Breast epithelium (tissue), 4 donors: ENCODE measurements around the gene PDE1C. TPM values are rescaled to one million over a fixed set of nuclear protein-coding genes. Genes with fewer than 3 reads are reported as not detected.

Experiments
- DNase-seq, 2 donors: peaks; one replicate each; pipeline ENCODE4 v3.0.0-alpha.2; 2019; ENCODE audit warnings: low spot score in 2 of 2
- H3K27ac ChIP-seq, 2 donors: fragments of 200-600 bp; sonication (generic) in 1 of 2; one replicate each; pipeline ENCODE4 v1.5.1; 2016 to 2019; ENCODE audit warnings: mild to moderate bottlenecking in 1 of 2
- H3K27me3 ChIP-seq, 2 donors: fragments of 200-600 bp; sonication (generic) in 1 of 2; one replicate each; pipeline versions ENCODE4 v1.5.1 to v1.6.0; 2017 to 2019; ENCODE audit warnings: control low read depth in 1 of 2, mild to moderate bottlenecking in 1 of 2
- H3K36me3 ChIP-seq: fragments of 200-600 bp; one replicate; pipeline ENCODE4 v1.5.1; 2019
- H3K4me1 ChIP-seq, 2 donors: fragments of 200-600 bp; sonication (generic); one replicate each; pipeline ENCODE4 v1.5.1; 2016 to 2019; ENCODE audit warnings: control low read depth in 1 of 2
- H3K4me3 ChIP-seq, 3 donors: fragments of 200-600 bp; sonication (generic); 1 replicate in 2 of 3; 2 replicates in 1 of 3; pipeline ENCODE4 v1.5.1; 2016 to 2019; ENCODE audit warnings: mild to moderate bottlenecking in 3 of 3, moderate library complexity in 2 of 3
- H3K9me3 ChIP-seq, 2 donors: fragments of 200-600 bp; sonication (generic) in 1 of 2; one replicate each; pipeline ENCODE4 v1.5.1; 2016 to 2019; ENCODE audit warnings: control low read depth in 1 of 2
- POLR2A ChIP-seq: fragments of 450-650 bp; IDR thresholded peaks from one replicate; pipeline ENCODE4 v1.6.1; 2016; ENCODE audit warnings: antibody characterized with exemption, mild to moderate bottlenecking, moderate library complexity
- POLR2AphosphoS5 ChIP-seq, 3 donors: sonication (generic); formaldehyde crosslinking; IDR thresholded peaks; one replicate each; pipeline ENCODE4 v1.6.1; 2017; ENCODE audit warnings: antibody characterized with exemption in 3 of 3
- intact Hi-C: fragments of 100-400 bp; cut with DNase I; formaldehyde crosslinking; loops from one replicate; pipeline ENCODE4 v1.15.1; 2023; ENCODE audit warnings: low total_unique reads
- total RNA-seq, 3 donors: library from RNA; depleted of rRNA; stranded (reverse); fragments of >200 nt; gene quantifications; one replicate each; pipeline ENCODE4 v1.1.0, GENCODE V29; 2016
- TF ChIP-seq, protein P1 (sequence below), 3 donors: fragments of 450-650 bp; IDR thresholded peaks; one replicate each; pipeline ENCODE4 v1.5.1; 2016 to 2017; ENCODE audit warnings: antibody characterized with exemption in 3 of 3, mild to moderate bottlenecking in 3 of 3, moderate library complexity in 3 of 3

PDE1C gene
- total RNA-seq, 3 donors from 2014 or later = 3.2 to 30.1 (median 18.7) TPM

DNA sequence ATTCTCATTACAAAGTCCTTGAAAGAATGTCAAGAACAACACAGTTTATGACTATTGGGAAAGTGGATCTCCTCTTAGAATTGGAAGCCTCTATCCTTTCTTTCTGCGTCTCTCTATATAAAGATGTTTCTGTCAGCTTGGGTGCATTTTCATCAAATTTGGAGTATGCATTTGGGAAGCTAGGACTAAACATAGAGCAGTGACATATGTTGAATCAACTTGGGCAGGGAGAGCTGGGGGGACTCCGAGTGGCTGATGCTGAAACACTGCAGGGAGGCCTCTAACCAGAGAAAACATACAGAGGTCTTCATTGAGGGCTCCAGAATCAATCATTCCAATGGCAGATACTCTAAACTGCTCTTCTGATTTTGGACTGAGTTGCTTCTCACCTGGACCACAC lies 147.4 kb downstream of the PDE1C start:
- Histone ChIP-seq H3K4me1 (no peaks in the 10 kb centered on the region), H3K36me3 (no peaks in the 10 kb centered on the region)

DNA sequence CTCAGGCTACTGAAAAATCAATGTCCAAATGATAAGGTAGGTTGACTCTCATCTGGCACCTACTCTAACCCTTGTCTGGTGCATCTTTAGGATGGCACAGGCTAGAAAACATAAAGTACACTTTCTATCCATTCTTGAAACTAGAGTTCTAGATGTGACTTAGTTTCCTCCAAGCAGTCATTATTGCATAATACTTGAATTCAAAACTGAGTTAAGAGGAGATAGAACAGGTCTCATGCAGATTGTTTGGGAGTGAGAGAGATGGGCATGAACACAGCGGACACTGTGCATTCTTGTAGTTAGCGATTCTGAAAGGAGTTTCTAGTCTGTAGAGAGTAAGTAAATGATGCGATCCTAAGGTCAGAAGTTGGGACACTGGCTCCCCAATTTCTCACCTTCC lies 149.2 kb downstream of the PDE1C start:
- no peak for TF ChIP-seq POLR2AphosphoS5 (IDR thresholded peaks at IDR 0.05)
- TF ChIP-seq, protein P1, sequence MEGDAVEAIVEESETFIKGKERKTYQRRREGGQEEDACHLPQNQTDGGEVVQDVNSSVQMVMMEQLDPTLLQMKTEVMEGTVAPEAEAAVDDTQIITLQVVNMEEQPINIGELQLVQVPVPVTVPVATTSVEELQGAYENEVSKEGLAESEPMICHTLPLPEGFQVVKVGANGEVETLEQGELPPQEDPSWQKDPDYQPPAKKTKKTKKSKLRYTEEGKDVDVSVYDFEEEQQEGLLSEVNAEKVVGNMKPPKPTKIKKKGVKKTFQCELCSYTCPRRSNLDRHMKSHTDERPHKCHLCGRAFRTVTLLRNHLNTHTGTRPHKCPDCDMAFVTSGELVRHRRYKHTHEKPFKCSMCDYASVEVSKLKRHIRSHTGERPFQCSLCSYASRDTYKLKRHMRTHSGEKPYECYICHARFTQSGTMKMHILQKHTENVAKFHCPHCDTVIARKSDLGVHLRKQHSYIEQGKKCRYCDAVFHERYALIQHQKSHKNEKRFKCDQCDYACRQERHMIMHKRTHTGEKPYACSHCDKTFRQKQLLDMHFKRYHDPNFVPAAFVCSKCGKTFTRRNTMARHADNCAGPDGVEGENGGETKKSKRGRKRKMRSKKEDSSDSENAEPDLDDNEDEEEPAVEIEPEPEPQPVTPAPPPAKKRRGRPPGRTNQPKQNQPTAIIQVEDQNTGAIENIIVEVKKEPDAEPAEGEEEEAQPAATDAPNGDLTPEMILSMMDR (IDR thresholded peaks at IDR 0.05) = no peak
- Histone ChIP-seq H3K27me3 (no peaks in the 10 kb centered on the region), H3K4me1 (no peaks in the 10 kb centered on the region), H3K9me3 (no peaks in the 10 kb centered on the region), H3K36me3 (no peaks in the 10 kb centered on the region), H3K4me3 (no peak overlapping the region), H3K27ac (no peak overlapping the region)
- DNase-seq = no peak
- intact Hi-C loops = no loop called here

More for the DNA sequence above, 147.4 kb downstream of the PDE1C start:
- Histone ChIP-seq H3K27me3 (no peaks in the 10 kb centered on the region), H3K4me3 (no peak overlapping the region), H3K9me3 (no peaks in the 10 kb centered on the region), H3K27ac (no peak overlapping the region)
- no peak for TF ChIP-seq POLR2A
- TF ChIP-seq POLR2AphosphoS5 (IDR thresholded peaks at IDR 0.05) = no peak
- TF ChIP-seq, protein P1 (IDR thresholded peaks at IDR 0.05) = no peak
- intact Hi-C loops = no loop called here
- DNase-seq = no peak

DNA sequence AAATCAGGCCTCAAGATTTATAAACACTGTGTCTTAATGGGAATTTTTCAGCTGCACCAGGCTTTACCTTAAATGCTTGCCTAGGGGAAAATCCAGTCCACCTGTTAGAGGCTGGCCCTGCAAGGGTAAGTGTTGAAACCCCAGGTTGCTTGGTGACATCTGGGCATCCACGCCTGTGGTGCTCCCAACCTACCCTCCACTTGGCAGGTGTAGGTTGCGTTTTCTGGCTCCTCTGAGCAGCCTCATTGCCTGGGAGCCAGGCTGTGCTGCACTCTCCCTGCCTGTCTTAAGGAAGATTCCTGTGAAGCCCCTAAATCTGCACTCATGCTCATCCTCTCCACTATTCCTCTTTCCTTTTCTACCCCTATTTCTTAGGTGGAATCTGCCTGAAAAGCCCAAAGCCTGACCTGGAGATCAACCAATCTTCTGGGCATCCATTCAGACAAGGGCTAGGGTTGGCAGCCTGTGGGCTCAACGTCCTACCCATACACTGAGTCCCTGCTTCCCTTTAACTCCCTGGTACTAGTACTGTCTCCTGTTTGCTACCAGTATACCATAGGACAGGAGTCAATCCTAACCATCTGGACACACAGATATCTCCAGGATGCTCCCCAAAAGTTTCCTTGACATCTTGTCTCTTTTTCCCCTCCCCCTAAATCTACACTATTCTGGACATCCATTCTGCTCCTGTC lies 150.4 kb downstream of the PDE1C start:
- no peak for DNase-seq
- no peaks in the 10 kb centered on the region for H3K27me3 ChIP-seq
- no peak overlapping the region for H3K4me3 ChIP-seq
- intact Hi-C loops = no loop called here
- no peaks in the 10 kb centered on the region for H3K36me3 ChIP-seq
- TF ChIP-seq POLR2A (no peak), POLR2AphosphoS5 (IDR thresholded peaks at IDR 0.05) (no peak)
- TF ChIP-seq, protein P1 (IDR thresholded peaks at IDR 0.05) = no peak
- H3K27ac ChIP-seq = no peak overlapping the region
- H3K9me3 ChIP-seq = no peaks in the 10 kb centered on the region
- no peaks in the 10 kb centered on the region for H3K4me1 ChIP-seq

DNA sequence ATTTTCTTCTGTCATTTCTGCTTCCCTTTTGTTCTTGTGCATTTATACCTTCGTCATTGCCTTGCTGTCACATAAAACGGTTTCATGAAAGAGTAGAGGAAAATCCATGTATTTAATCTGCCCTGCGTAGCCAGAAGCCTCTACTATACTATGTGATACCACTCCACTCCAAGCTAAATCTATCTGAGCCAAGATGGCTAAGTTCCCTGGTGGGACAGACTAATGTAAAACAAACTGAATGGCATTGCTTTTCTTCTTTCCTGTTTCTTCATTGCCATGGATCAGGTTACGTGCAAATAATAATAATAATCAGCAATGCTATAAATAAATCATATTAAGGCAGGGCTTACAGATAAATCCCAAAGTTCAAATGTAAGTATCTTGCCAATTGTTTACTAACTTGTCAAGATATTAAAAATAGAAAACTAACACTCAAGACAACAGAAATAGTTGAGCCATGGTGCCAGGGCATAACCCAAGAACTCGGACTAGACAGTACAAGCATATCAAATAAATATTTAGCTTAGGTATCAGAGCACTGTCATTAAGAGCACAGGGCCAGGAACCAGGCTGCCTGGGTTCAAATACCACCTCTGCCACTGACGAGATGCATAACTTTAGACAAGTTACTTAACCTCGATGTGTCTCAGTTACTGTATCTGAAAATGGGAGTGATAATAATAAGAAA lies 151.4 kb downstream of the PDE1C start:
- Histone ChIP-seq H3K4me3 (no peak overlapping the region), H3K27me3 (no peaks in the 10 kb centered on the region), H3K9me3 (no peaks in the 10 kb centered on the region), H3K36me3 (no peaks in the 10 kb centered on the region), H3K4me1 (no peaks in the 10 kb centered on the region), H3K27ac (no peak overlapping the region)
- no peak for DNase-seq
- TF ChIP-seq POLR2AphosphoS5 (IDR thresholded peaks at IDR 0.05) (no peak), POLR2A (no peak)
- intact Hi-C loops = no loop called here

DNA sequence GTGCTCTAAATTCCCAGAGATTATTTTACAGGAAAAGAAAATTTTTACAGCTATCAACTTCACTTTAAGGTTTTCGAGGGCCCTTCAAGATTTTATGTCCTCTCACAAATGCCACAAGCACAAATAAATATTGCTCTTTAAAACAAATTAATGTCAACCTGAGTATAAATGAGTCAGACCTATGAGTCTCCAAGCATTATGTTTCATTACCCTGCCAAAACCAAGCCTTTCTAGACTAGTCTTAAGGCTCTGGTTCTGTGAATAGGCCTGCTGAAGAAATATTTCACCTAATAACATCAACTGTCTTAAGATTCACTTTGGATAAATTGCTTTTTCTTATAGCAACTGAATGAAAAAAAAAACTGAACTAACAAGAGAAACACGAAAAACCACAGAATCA lies 153.0 kb downstream of the PDE1C start:
- intact Hi-C loops = no loop called here
- no peaks in the 10 kb centered on the region for H3K27me3 ChIP-seq
- H3K4me1 ChIP-seq = no peaks in the 10 kb centered on the region
- no peaks in the 10 kb centered on the region for H3K36me3 ChIP-seq
- H3K27ac ChIP-seq = no peak overlapping the region
- no peak overlapping the region for H3K4me3 ChIP-seq
- no peak for DNase-seq
- no peaks in the 10 kb centered on the region for H3K9me3 ChIP-seq
- TF ChIP-seq, protein P1 (IDR thresholded peaks at IDR 0.05) = no peak
- TF ChIP-seq POLR2A = no peak
- no peak for TF ChIP-seq POLR2AphosphoS5 (IDR thresholded peaks at IDR 0.05)
